Neural progenitor cell (in vitro differentiated cells): ENCODE results near the gene CRNKL1. TPM values are rescaled to one million over a fixed set of nuclear protein-coding genes. Genes with fewer than 3 reads are reported as not detected.

Experiments used
- DNase-seq: peaks from one replicate; pipeline ENCODE4 v3.0.0-alpha.2; 2016; ENCODE audit warnings: low spot score
- H2AFZ ChIP-seq: fragments of 200-600 bp; sonication (generic); replicated peaks from 2 replicates; pipeline ENCODE4 v1.6.1; 2016; ENCODE audit warnings: antibody characterized with exemption
- H3F3A ChIP-seq: fragments of 200-600 bp; sonication (generic); 2 replicates; pipeline ENCODE4 v1.6.1; 2016; ENCODE audit warnings: antibody characterized with exemption, low read depth
- H3K27ac ChIP-seq: fragments of 200-600 bp; sonication (generic); 2 replicates; pipeline ENCODE4 v1.5.1; 2016; ENCODE audit warnings: mild to moderate bottlenecking
- H3K27me3 ChIP-seq: fragments of 200-600 bp; sonication (generic); 2 replicates; pipeline ENCODE4 v1.6.1; 2016; ENCODE audit warnings: mild to moderate bottlenecking, moderate library complexity
- H3K36me3 ChIP-seq: fragments of 200-600 bp; sonication (generic); 2 replicates; pipeline ENCODE4 v1.5.1; 2016
- H3K4me1 ChIP-seq: fragments of 200-600 bp; sonication (generic); 2 replicates; pipeline ENCODE4 v1.6.1; 2016; ENCODE audit warnings: mixed run types
- H3K4me2 ChIP-seq: fragments of 200-600 bp; sonication (generic); 2 replicates; pipeline ENCODE4 v1.6.1; 2016
- H3K4me3 ChIP-seq: fragments of 200-600 bp; sonication (generic); 2 replicates; pipeline ENCODE4 v1.5.1; 2016
- H3K79me2 ChIP-seq: fragments of 200-600 bp; sonication (generic); 2 replicates; pipeline ENCODE4 v1.6.1; 2016; ENCODE audit warnings: low read depth
- H3K9ac ChIP-seq: fragments of 200-600 bp; sonication (generic); 2 replicates; pipeline ENCODE4 v1.6.1; 2016
- H3K9me3 ChIP-seq: fragments of 200-600 bp; sonication (generic); 2 replicates; pipeline ENCODE4 v1.5.1; 2016; ENCODE audit warnings: low read depth
- H4K20me1 ChIP-seq: fragments of 200-600 bp; sonication (generic); 2 replicates; pipeline ENCODE4 v1.6.1; 2016; ENCODE audit warnings: low read depth
- H3K27ac Mint-ChIP-seq: 3 replicates; pipeline ENCODE4 v1.8.0; 2021; ENCODE audit warnings: mixed read lengths
- H3K27me3 Mint-ChIP-seq: 2 replicates; pipeline ENCODE4 v1.8.0; 2022; ENCODE audit warnings: low read depth, mild to moderate bottlenecking, inconsistent platforms, moderate library complexity, mixed read lengths; ENCODE audit not compliant: insufficient read depth
- H3K36me3 Mint-ChIP-seq: 3 replicates; pipeline ENCODE4 v1.8.0; 2021; ENCODE audit warnings: mixed read lengths
- H3K4me1 Mint-ChIP-seq: 3 replicates; pipeline ENCODE4 v1.8.0; 2021; ENCODE audit warnings: mixed read lengths
- H3K4me3 Mint-ChIP-seq: 3 replicates; pipeline ENCODE4 v1.8.0; 2021; ENCODE audit warnings: mild to moderate bottlenecking, moderate library complexity, mixed read lengths
- H3K9me3 Mint-ChIP-seq: 3 replicates; pipeline ENCODE4 v1.8.0; 2020; ENCODE audit warnings: mixed read lengths
- EZH2 ChIP-seq: fragments of 200-600 bp; sonication (generic); IDR thresholded peaks from 2 replicates; pipeline ENCODE4 v1.6.1; 2017; ENCODE audit warnings: antibody characterized with exemption, mild to moderate bottlenecking, moderate library complexity
- EZH2phosphoT487 ChIP-seq: fragments of 200-600 bp; sonication (generic); IDR thresholded peaks from 2 replicates; pipeline ENCODE4 v1.6.1; 2017; ENCODE audit warnings: antibody characterized with exemption
- total RNA-seq: library from RNA; depleted of rRNA; stranded (reverse); fragments of >200 nt; gene quantifications from 2 replicates; pipeline ENCODE4 v1.2.3, GENCODE V29; 2015; ENCODE audit warnings: low replicate concordance
- TF ChIP-seq, protein P1 (sequence below): fragments of 200-600 bp; sonication (generic); IDR thresholded peaks from 2 replicates; pipeline ENCODE4 v1.5.1; 2017; ENCODE audit warnings: antibody characterized with exemption, mild to moderate bottlenecking

CRNKL1 gene
- total RNA-seq, result 27.9 and 45.0 TPM in 2 replicates

DNA sequence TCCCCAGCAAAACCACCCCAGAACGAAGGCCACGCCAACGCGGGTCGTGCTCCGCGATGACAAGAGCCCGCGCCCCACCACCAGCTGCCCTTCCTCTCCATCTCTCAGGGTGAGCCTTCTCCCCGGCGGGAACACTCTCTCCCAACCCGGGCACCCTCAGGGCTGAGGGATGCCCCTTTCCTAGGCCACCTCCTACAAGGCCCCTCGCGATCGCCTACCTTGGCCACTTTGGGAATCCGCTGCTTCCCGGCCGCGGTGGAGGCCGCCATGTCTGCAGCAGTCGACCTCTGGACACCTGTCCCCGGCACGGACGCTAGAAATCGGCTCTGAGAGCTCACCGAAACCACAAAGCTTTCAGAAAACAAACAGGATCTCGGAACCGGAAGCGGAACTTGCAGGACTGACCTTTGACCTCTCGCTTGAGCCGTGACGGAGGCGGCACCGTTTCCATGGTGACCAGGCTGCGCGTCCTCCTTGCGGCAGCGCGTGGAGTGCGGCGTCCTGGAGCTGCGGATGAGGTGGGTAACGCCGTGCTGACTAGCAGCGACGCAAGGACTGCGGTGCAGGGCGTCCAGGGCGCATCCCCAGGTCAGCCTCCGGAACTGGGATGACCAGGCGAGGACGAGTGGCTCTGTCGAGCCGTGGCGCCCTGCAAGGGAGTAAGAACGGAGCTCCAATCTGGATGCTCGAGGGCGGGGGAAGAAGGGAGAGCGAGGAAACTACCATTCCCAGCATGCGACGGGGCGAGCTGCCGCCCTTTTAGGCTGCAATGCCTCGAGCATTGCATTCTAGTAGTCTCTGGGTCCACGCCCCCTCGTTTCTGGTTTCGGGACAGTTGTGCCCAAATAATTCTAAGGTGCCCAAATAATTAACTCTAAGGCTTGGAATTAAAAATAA is at the start of gene CRNKL1, which contains the start of gene CFAP61:
Gene CRNKL1, minus strand, starts transcription at position 393 of the 897 bp plus-strand sequence. Its CDS starts 124 bp downstream, at position 269.
Gene CFAP61, plus strand, starts transcription at position 459 of the 897 bp plus-strand sequence. CDS start 4,122 bp downstream, outside the sequence.
- peak; percentile 99 for DNase-seq
- Mint-ChIP-seq H3K4me3 (peak within 1 kb of the TSS; percentile 99), H3K27ac (peak within 1 kb of the TSS; percentile 85), H3K27me3 (peaks cover 5% of the 10 kb centered on the region), H3K36me3 (peaks cover 5% of the 10 kb centered on the region), H3K4me1 (peaks cover 8% of the 10 kb centered on the region), H3K9me3 (no peaks in the 10 kb centered on the region)
- peaks cover 8% of the 10 kb centered on the region for H3K4me1 ChIP-seq
- H3K4me3 ChIP-seq, result peak within 1 kb of the TSS; percentile 91
- peak within 1 kb of the TSS; percentile 95 for H2AFZ ChIP-seq
- TF ChIP-seq EZH2phosphoT487 (no peak), EZH2 (no peak)
- TF ChIP-seq, protein P1, sequence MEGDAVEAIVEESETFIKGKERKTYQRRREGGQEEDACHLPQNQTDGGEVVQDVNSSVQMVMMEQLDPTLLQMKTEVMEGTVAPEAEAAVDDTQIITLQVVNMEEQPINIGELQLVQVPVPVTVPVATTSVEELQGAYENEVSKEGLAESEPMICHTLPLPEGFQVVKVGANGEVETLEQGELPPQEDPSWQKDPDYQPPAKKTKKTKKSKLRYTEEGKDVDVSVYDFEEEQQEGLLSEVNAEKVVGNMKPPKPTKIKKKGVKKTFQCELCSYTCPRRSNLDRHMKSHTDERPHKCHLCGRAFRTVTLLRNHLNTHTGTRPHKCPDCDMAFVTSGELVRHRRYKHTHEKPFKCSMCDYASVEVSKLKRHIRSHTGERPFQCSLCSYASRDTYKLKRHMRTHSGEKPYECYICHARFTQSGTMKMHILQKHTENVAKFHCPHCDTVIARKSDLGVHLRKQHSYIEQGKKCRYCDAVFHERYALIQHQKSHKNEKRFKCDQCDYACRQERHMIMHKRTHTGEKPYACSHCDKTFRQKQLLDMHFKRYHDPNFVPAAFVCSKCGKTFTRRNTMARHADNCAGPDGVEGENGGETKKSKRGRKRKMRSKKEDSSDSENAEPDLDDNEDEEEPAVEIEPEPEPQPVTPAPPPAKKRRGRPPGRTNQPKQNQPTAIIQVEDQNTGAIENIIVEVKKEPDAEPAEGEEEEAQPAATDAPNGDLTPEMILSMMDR, result no peak
- peak within 1 kb of the TSS; percentile 86 for H3K9ac ChIP-seq
- peaks cover 6% of the 10 kb centered on the region for H4K20me1 ChIP-seq
- H3K79me2 ChIP-seq, result peaks cover 19% of the 10 kb centered on the region
- no peaks in the 10 kb centered on the region for H3K9me3 ChIP-seq
- H3K27ac ChIP-seq, result peak within 1 kb of the TSS; percentile 81
- peak within 1 kb of the TSS; percentile 85 for H3K4me2 ChIP-seq
- no peaks in the 10 kb centered on the region for H3F3A ChIP-seq
- peaks cover 12% of the 10 kb centered on the region for H3K36me3 ChIP-seq
- H3K27me3 ChIP-seq, result peaks cover 7% of the 10 kb centered on the region

DNA sequence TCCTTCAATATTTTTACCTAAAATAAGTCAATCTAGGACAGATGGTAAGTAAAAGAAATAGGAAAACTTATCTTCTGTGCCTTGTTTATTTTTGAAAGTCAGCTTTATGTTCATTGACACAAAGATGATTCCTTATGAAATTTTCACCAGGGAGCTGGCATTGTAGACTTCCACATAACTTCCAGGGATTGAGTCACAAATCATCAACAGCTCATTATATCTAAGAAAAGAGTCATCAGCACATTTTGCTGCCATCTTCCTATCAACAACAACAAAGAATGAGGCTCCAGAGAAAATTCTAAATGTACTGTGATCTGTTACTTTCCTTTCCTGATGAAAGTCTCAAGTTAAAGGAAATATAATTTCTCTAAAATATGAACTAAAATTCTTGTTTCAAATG is 48.6 kb upstream of the CRNKL1 start:
- Histone ChIP-seq H3K4me1 (no peaks in the 10 kb centered on the region), H3K27ac (no peak overlapping the region), H3K9me3 (no peaks in the 10 kb centered on the region), H3K9ac (no peak overlapping the region), H3K36me3 (no peaks in the 10 kb centered on the region), H3K4me3 (no peak overlapping the region), H3F3A (no peaks in the 10 kb centered on the region), H3K27me3 (no peaks in the 10 kb centered on the region), H4K20me1 (no peaks in the 10 kb centered on the region), H3K4me2 (no peak overlapping the region), H2AFZ (no peak overlapping the region), H3K79me2 (no peaks in the 10 kb centered on the region)
- Mint-ChIP-seq H3K9me3 (no peaks in the 10 kb centered on the region), H3K27me3 (no peaks in the 10 kb centered on the region), H3K27ac (no peak overlapping the region), H3K36me3 (peaks cover 1% of the 10 kb centered on the region), H3K4me3 (no peak overlapping the region), H3K4me1 (peaks cover 4% of the 10 kb centered on the region)
- no peak for TF ChIP-seq EZH2
- TF ChIP-seq EZH2phosphoT487, result no peak
- TF ChIP-seq, protein P1, result no peak
- no peak for DNase-seq

DNA sequence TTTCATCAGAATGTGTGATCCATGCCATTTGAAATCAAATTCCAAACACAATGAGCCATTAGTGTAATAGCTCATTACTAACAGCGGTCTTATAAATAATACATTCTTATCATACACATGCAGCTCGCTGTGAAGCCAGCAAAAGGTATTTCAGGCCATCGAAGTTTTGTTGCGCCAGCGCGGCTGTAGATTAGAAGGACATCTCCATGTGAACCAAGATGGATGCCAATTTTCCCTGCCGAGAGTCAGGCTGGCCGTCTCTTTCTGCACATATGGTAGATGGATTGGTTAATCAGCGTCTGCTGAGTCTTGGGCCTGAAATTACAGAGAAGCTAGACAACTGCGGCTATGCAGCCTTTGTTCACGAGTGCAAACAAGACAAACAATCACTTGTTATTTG is 44.2 kb upstream of the CRNKL1 start:
- Histone ChIP-seq H3K9me3 (no peaks in the 10 kb centered on the region), H2AFZ (no peak overlapping the region), H3F3A (no peaks in the 10 kb centered on the region), H4K20me1 (no peaks in the 10 kb centered on the region), H3K27ac (no peak overlapping the region), H3K36me3 (no peaks in the 10 kb centered on the region), H3K27me3 (no peaks in the 10 kb centered on the region), H3K9ac (no peak overlapping the region), H3K4me2 (no peak overlapping the region), H3K4me3 (no peak overlapping the region), H3K4me1 (no peaks in the 10 kb centered on the region), H3K79me2 (no peaks in the 10 kb centered on the region)
- Mint-ChIP-seq H3K4me3 (no peak overlapping the region), H3K4me1 (no peaks in the 10 kb centered on the region), H3K27ac (no peak overlapping the region), H3K9me3 (no peaks in the 10 kb centered on the region), H3K27me3 (no peaks in the 10 kb centered on the region), H3K36me3 (no peaks in the 10 kb centered on the region)
- no peak for TF ChIP-seq EZH2
- TF ChIP-seq EZH2phosphoT487, result no peak
- TF ChIP-seq, protein P1, result no peak
- DNase-seq, result no peak
